ENCODE results near the gene DBF4B. TPM values are rescaled to one million over a fixed set of nuclear protein-coding genes. Genes with fewer than 3 reads are reported as not detected.
A peak's percentile ranks its signal among the peaks of the same experiment; 100 is the strongest.

The DBF4B gene
- total and polyA plus RNA-seq, 2 donors = 7.1 to 7.2 TPM

- Histone ChIP-seq H3K36me3 (ENCODE audit: insufficient read depth) (no peaks in the 10 kb centered on the region), H3K27ac (ENCODE audit: low read depth) (no peak overlapping the region), H3K4me3 (ENCODE audit: low read depth, low read length) (no peak overlapping the region), H3K4me1 (ENCODE audit: insufficient read depth) (no peaks in the 10 kb centered on the region)
- no peak for DNase-seq (ENCODE audit: extremely low spot score)
- WGBS = 91% methylated on average over 14 of the region's 14 CpGs
Measured at GRCh38 chr17:44780845-44781480, 72.5 kb downstream of the DBF4B start.

GRCh38 chr17:44781551-44782325 lies 73.3 kb downstream of the DBF4B start:
- no peak for DNase-seq (ENCODE audit: extremely low spot score)
- Histone ChIP-seq H3K4me1 (ENCODE audit: insufficient read depth) (no peaks in the 10 kb centered on the region), H3K36me3 (ENCODE audit: insufficient read depth) (no peaks in the 10 kb centered on the region), H3K4me3 (ENCODE audit: low read depth, low read length) (no peak overlapping the region), H3K27ac (ENCODE audit: low read depth) (no peak overlapping the region)
- 53% methylated on average over 17 of the region's 17 CpGs for WGBS

GRCh38 chr17:44782326-44782850 lies 73.9 kb downstream of the DBF4B start:
- DNase-seq (ENCODE audit: extremely low spot score) = no peak
- Histone ChIP-seq H3K4me3 (ENCODE audit: low read depth, low read length) (no peak overlapping the region), H3K27ac (ENCODE audit: low read depth) (no peak overlapping the region), H3K36me3 (ENCODE audit: insufficient read depth) (no peaks in the 10 kb centered on the region), H3K4me1 (ENCODE audit: insufficient read depth) (no peaks in the 10 kb centered on the region)
- 34% methylated on average over 11 of the region's 11 CpGs for WGBS

GRCh38 chr17:44785921-44786320 lies 77.5 kb downstream of the DBF4B start:
- Histone ChIP-seq H3K27ac (ENCODE audit: low read depth) (no peak overlapping the region), H3K4me1 (ENCODE audit: insufficient read depth) (no peaks in the 10 kb centered on the region)
- WGBS = 88% methylated on average over 7 of the region's 7 CpGs

GRCh38 chr17:44786551-44787081 lies 78.2 kb downstream of the DBF4B start:
- WGBS = 32% methylated on average over 16 of the region's 16 CpGs
- Histone ChIP-seq H3K36me3 (ENCODE audit: insufficient read depth) (no peaks in the 10 kb centered on the region), H3K4me1 (ENCODE audit: insufficient read depth) (no peaks in the 10 kb centered on the region), H3K27ac (ENCODE audit: low read depth) (no peak overlapping the region), H3K4me3 (ENCODE audit: low read depth, low read length) (no peak overlapping the region)
- DNase-seq (ENCODE audit: extremely low spot score) = no peak

More at GRCh38 chr17:44785921-44786320, 77.5 kb downstream of the DBF4B start:
- Histone ChIP-seq H3K36me3 (ENCODE audit: insufficient read depth) (no peaks in the 10 kb centered on the region), H3K4me3 (ENCODE audit: low read depth, low read length) (no peak overlapping the region)
- no peak for DNase-seq (ENCODE audit: extremely low spot score)

- Histone ChIP-seq H3K36me3 (ENCODE audit: insufficient read depth) (no peaks in the 10 kb centered on the region), H3K4me1 (ENCODE audit: insufficient read depth) (no peaks in the 10 kb centered on the region), H3K27ac (ENCODE audit: low read depth) (no peak overlapping the region), H3K4me3 (ENCODE audit: low read depth, low read length) (no peak overlapping the region)
- 68% methylated on average over 15 of the region's 15 CpGs for WGBS
- DNase-seq (ENCODE audit: extremely low spot score) = no peak
Measured at GRCh38 chr17:44787271-44787940, 78.9 kb downstream of the DBF4B start.

GRCh38 chr17:44788139-44788538 lies 79.7 kb downstream of the DBF4B start:
- DNase-seq (ENCODE audit: extremely low spot score) = no peak
- H3K36me3 ChIP-seq (ENCODE audit: insufficient read depth) = no peaks in the 10 kb centered on the region
- H3K4me3 ChIP-seq (ENCODE audit: low read depth, low read length) = no peak overlapping the region
- WGBS = 85% methylated on average over 7 of the region's 7 CpGs
- no peaks in the 10 kb centered on the region for H3K4me1 ChIP-seq (ENCODE audit: insufficient read depth)
- H3K27ac ChIP-seq (ENCODE audit: low read depth) = no peak overlapping the region

- no peak overlapping the region for H3K27ac ChIP-seq (ENCODE audit: low read depth)
- no peaks in the 10 kb centered on the region for H3K4me1 ChIP-seq (ENCODE audit: insufficient read depth)
- WGBS = 92% methylated on average over 1 of the region's 1 CpG
- H3K36me3 ChIP-seq (ENCODE audit: insufficient read depth) = no peaks in the 10 kb centered on the region
- no peak for DNase-seq (ENCODE audit: extremely low spot score)
- no peak overlapping the region for H3K4me3 ChIP-seq (ENCODE audit: low read depth, low read length)
Measured at GRCh38 chr17:44792276-44792675, 83.8 kb downstream of the DBF4B start.

GRCh38 chr17:44793885-44794842 lies 85.7 kb downstream of the DBF4B start:
- no peak for DNase-seq (ENCODE audit: extremely low spot score)
- H3K4me1 ChIP-seq (ENCODE audit: insufficient read depth) = no peaks in the 10 kb centered on the region
- no peak overlapping the region for H3K4me3 ChIP-seq (ENCODE audit: low read depth, low read length)
- WGBS = 54% methylated on average over 18 of the region's 18 CpGs
- peak overlapping the region; percentile 42 for H3K27ac ChIP-seq (ENCODE audit: low read depth)
- no peaks in the 10 kb centered on the region for H3K36me3 ChIP-seq (ENCODE audit: insufficient read depth)

GRCh38 chr17:44794851-44795413 lies 86.5 kb downstream of the DBF4B start:
- Histone ChIP-seq H3K27ac (ENCODE audit: low read depth) (peak overlapping the region; percentile 42), H3K4me3 (ENCODE audit: low read depth, low read length) (no peak overlapping the region), H3K4me1 (ENCODE audit: insufficient read depth) (no peaks in the 10 kb centered on the region), H3K36me3 (ENCODE audit: insufficient read depth) (no peaks in the 10 kb centered on the region)
- DNase-seq (ENCODE audit: extremely low spot score) = no peak
- WGBS = 39% methylated on average over 10 of the region's 10 CpGs

- Histone ChIP-seq H3K27ac (ENCODE audit: low read depth) (no peak overlapping the region), H3K36me3 (ENCODE audit: insufficient read depth) (no peaks in the 10 kb centered on the region), H3K4me3 (ENCODE audit: low read depth, low read length) (no peak overlapping the region), H3K4me1 (ENCODE audit: insufficient read depth) (no peaks in the 10 kb centered on the region)
- no peak for DNase-seq (ENCODE audit: extremely low spot score)
- WGBS = 51% methylated on average over 9 of the region's 9 CpGs
Measured at GRCh38 chr17:44795421-44795820, 87.0 kb downstream of the DBF4B start.

GRCh38 chr17:44795928-44796327 lies 87.5 kb downstream of the DBF4B start:
- H3K4me1 ChIP-seq (ENCODE audit: insufficient read depth) = no peaks in the 10 kb centered on the region
- no peaks in the 10 kb centered on the region for H3K36me3 ChIP-seq (ENCODE audit: insufficient read depth)
- no peak overlapping the region for H3K27ac ChIP-seq (ENCODE audit: low read depth)
- DNase-seq (ENCODE audit: extremely low spot score) = no peak
- 50% methylated on average over 10 of the region's 10 CpGs for WGBS
- H3K4me3 ChIP-seq (ENCODE audit: low read depth, low read length) = no peak overlapping the region

All from urinary bladder (tissue), 4 donors.